K562 treated with DMSO at 1 percent for 48 hours (cell line): ENCODE results near the gene COX8C. TPM values are rescaled to one million over a fixed set of nuclear protein-coding genes. Genes with fewer than 3 reads are reported as not detected.

Source experiments
- total RNA-seq: library from RNA; unstranded; fragments of 300-600 nt; gene quantifications from 2 replicates; pipeline ENCODE4 v1.2.3, GENCODE V29; 2022; ENCODE audit warnings: low replicate concordance; ENCODE audit errors: extremely low read depth

COX8C gene, protein sequence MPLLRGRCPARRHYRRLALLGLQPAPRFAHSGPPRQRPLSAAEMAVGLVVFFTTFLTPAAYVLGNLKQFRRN
- total RNA-seq = not detected in 2 replicates

GRCh38 chr14:93346926-93347721 is at the start of gene COX8C:
COX8C (plus strand) TSS chr14:93347182; CDS start chr14:93347269, 87 bp downstream.

GRCh38 chr14:93332853-93333630 is 13.9 kb upstream of the COX8C start, which contains the start of gene BTBD7:
BTBD7 (minus strand) TSS chr14:93333036; CDS start chr14:93296051, 36,985 bp downstream.

Other genes with a start within 250 kb of the COX8C start
- not detected in 2 replicates for gene ITPK1, start 231.3 kb upstream of the COX8C start, total RNA-seq
- gene MOAP1, start 162.3 kb upstream of the COX8C start, total RNA-seq = not detected in 2 replicates
- gene LYSET, start 161.9 kb upstream of the COX8C start, total RNA-seq = not detected in 2 replicates
- not detected in 2 replicates for gene GON7, start 140.1 kb upstream of the COX8C start, total RNA-seq
- gene UBR7, start 139.9 kb upstream of the COX8C start, total RNA-seq = not detected in 2 replicates
- gene BTBD7, start 14.1 kb upstream of the COX8C start, total RNA-seq = not detected in 2 replicates
- not detected in 2 replicates for gene UNC79, start 83.8 kb downstream of the COX8C start, total RNA-seq